ENCODE results near the gene PDC. TPM values are rescaled to one million over a fixed set of nuclear protein-coding genes. Genes with fewer than 3 reads are reported as not detected.

Gene PDC
- total and polyA plus RNA-seq, 9 of the 15 experiments (the other 6 are each of a cell fraction or from before 2014, with no cell fraction given), result not detected

GRCh38 chr1:186479162-186479561, 18.2 kb upstream of the PDC start (continued):
- TF ChIP-seq ID3 (CRISPR knock-in tag; IDR thresholded peaks at IDR 0.05) (no peak), ID3 (tag; IDR thresholded peaks at IDR 0.05) (no peak)

- Histone ChIP-seq H3K9me1 (ENCODE audit: control insufficient read depth, insufficient read depth, low read length) (no peaks in the 10 kb centered on the region), H3K4me1 (replicated peaks in 1 of 2; ENCODE audit: control insufficient read depth in 2 of 2, insufficient read depth in 2 of 2, low read length in 2 of 2) (no peaks in the 10 kb centered on the region), H3K27ac (ENCODE audit: extremely low read depth, low read depth, low read length) (no peak overlapping the region), H3K4me2 (ENCODE audit: insufficient read depth, low read length) (no peak overlapping the region), H3K4me3 (no peak overlapping the region), H3K9me3 (replicated peaks; ENCODE audit: control insufficient read depth, insufficient read depth, low read depth, low read length) (no peaks in the 10 kb centered on the region), H3K9ac (ENCODE audit: insufficient read depth in 1 of 2, low read depth in 2 of 2, low read length in 2 of 2) (no peak overlapping the region), H3K79me2 (ENCODE audit: control insufficient read depth, insufficient read depth, low read length) (no peaks in the 10 kb centered on the region), H3K36me3 (ENCODE audit: control insufficient read depth, insufficient read depth, low read length) (no peaks in the 10 kb centered on the region), H2AFZ (ENCODE audit: low read depth, low read length) (no peak overlapping the region), H3K27me3 (ENCODE audit: control insufficient read depth in 2 of 2, insufficient read depth in 2 of 2, low read length in 2 of 2) (no peaks in the 10 kb centered on the region), H4K20me1 (replicated peaks; ENCODE audit: control insufficient read depth, insufficient read depth, low read length) (no peaks in the 10 kb centered on the region)
- intact Hi-C loops (cut with micrococcal nuclease) (no loop called here), in situ Hi-C loops (cut with MboI) (no loop called here)
- POLR2A ChIA-PET, result interaction anchor here (0.5 to 0.7 kb wide), 2 partner anchors 265 to 494 kb away, joined by 3 read pairs; no protein-coding TSS in a partner anchor
- WGBS (ENCODE audit: insufficient coverage, low coverage, missing lambda C conversion rate), result under 1% methylated on average over 5 of the region's 5 CpGs
- DNase-seq (ENCODE audit: extremely low read depth in 1 of 4, low spot score in 3 of 4) (no peak), FAIRE-seq (no peak), ATAC-seq (no peak)
- BruUV-seq (replicated peaks), result no TSS peak
- CTCF ChIA-PET (ENCODE audit: low intra/inter-chr PET ratio), result no interaction called here
- TF ChIP-seq TGIF2 (CRISPR knock-in tag; IDR thresholded peaks at IDR 0.05) (no peak), RUNX1 (IDR thresholded peaks at IDR 0.05; ENCODE audit: low read depth) (no peak), NFIC (IDR thresholded peaks at IDR 0.05) (no peak), SFPQ (IDR thresholded peaks at IDR 0.05; ENCODE audit: low read depth, low read length) (no peak), NKRF (IDR thresholded peaks at IDR 0.05; ENCODE audit: borderline replicate concordance) (no peak), USF2 (CRISPR knock-in tag; IDR thresholded peaks at IDR 0.05) (no peak), ZHX1 (conservative IDR thresholded peaks at IDR 0.05; ENCODE audit: low read length) (no peak)
Measured at GRCh38 chr1:186476264-186477040, 15.5 kb upstream of the PDC start.
